Body of pancreas (tissue), 4 donors: ENCODE measurements around the gene NHSL1. TPM values are rescaled to one million over a fixed set of nuclear protein-coding genes. Genes with fewer than 3 reads are reported as not detected.

ENCODE experiments used
- ATAC-seq: fragments of 150-250 bp; one replicate; pipeline ENCODE4 v1.9.1; 2016
- DNase-seq, 4 donors: peaks; one replicate each; pipeline ENCODE4 v3.0.0-alpha.2; 2019
- H3K27ac ChIP-seq, 4 donors: fragments of 200-600 bp; sonication (generic); 1 replicate in 3 of 4; 2 replicates in 1 of 4; pipeline versions ENCODE4 v1.5.1 to v1.6.1; 2016 to 2019; ENCODE audit warnings: mild to moderate bottlenecking in 1 of 4, mixed read lengths in 1 of 4, moderate library complexity in 1 of 4
- H3K27me3 ChIP-seq, 2 donors: fragments of 200-600 bp; sonication (generic); one replicate each; pipeline ENCODE4 v1.6.0; 2016; ENCODE audit warnings: mild to moderate bottlenecking in 1 of 2
- H3K36me3 ChIP-seq, 2 donors: fragments of 200-600 bp; sonication (generic); replicated peaks in 1 of 2; 2 replicates each; pipeline ENCODE4 v1.5.1; 2016; ENCODE audit warnings: low read depth in 2 of 2; ENCODE audit not compliant: insufficient read depth in 1 of 2
- H3K4me1 ChIP-seq: fragments of 200-600 bp; sonication (generic); one replicate; pipeline ENCODE4 v1.6.0; 2016
- H3K4me3 ChIP-seq, 2 donors: fragments of 200-600 bp; sonication (generic); 1 replicate in 1 of 2; 2 replicates in 1 of 2; pipeline ENCODE4 v1.5.1; 2016 to 2019
- H3K9me3 ChIP-seq, 3 donors: fragments of 200-600 bp; sonication (generic); 1 replicate in 2 of 3; 2 replicates in 1 of 3; pipeline ENCODE4 v1.5.1; 2016
- POLR2A ChIP-seq, 3 donors: fragments of 450-650 bp; IDR thresholded peaks; one replicate each; pipeline ENCODE4 v1.6.1; 2016; ENCODE audit warnings: antibody characterized with exemption in 3 of 3, mild to moderate bottlenecking in 2 of 3
- WGBS, 2 donors: methylation state at CpG; one replicate each; pipeline ENCODE4 v1.1.5; 2017; 5-methylcytosine and 5-hydroxymethylcytosine counted together
- intact Hi-C: fragments of 100-400 bp; cut with DNase I; formaldehyde crosslinking; loops from one replicate; pipeline ENCODE4 v1.15.1; 2023
- total RNA-seq, 2 donors: library from RNA; depleted of rRNA; stranded (reverse); fragments of >200 nt; gene quantifications; one replicate each; pipeline ENCODE4 v1.1.0, GENCODE V29; 2016
- TF ChIP-seq, protein P1 (sequence below), 7 experiments: fragments of 450-650 bp in 4 of 7; fragments of 200-600 bp in 3 of 7; sonication (generic) in 3 of 7; IDR thresholded peaks; one replicate each; pipeline ENCODE4 v1.5.1; 2016 to 2019; ENCODE audit warnings: antibody characterized with exemption in 7 of 7

The NHSL1 gene
- total RNA-seq, 2 donors from 2014 or later = 5.2 to 7.3 TPM

DNA sequence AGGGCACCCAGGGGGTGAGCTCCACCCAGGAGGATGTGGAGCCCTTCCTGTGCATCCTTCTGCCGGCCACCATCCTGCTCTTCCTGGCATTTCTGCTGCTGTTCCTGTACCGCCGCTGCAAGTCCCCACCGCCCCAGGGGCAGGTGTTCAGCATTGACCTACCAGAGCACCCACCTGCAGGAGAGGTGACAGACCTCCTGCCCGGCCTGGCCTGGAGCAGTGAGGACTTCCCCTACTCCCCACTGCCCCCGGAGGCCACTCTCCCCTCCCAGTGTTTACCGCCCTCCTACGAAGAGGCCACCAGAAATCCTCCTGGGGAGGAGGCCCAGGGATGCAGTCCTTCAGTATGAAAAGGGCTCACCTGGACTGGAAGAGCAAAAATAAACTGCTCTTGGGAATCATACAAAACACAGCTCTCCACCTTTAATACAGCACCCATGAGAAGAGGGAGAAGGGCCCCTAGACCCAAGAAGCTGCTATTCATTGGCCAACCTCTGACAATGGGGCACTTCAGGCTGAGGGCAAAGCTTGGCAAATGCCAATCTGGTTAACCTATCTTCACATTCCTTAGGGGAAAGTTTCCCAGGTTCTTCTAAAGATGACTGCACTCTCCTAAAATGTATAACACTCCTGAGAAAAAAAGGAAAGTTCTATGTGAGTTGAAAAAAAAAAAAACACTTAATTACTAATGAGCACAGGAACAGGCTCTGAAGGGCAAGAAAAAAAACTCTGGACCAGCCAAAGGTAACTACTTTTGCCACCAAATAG is 116.6 kb downstream of the NHSL1 start:
- ATAC-seq = no peak
- no peak for TF ChIP-seq POLR2A (IDR thresholded peaks at IDR 0.05)
- TF ChIP-seq, protein P1, sequence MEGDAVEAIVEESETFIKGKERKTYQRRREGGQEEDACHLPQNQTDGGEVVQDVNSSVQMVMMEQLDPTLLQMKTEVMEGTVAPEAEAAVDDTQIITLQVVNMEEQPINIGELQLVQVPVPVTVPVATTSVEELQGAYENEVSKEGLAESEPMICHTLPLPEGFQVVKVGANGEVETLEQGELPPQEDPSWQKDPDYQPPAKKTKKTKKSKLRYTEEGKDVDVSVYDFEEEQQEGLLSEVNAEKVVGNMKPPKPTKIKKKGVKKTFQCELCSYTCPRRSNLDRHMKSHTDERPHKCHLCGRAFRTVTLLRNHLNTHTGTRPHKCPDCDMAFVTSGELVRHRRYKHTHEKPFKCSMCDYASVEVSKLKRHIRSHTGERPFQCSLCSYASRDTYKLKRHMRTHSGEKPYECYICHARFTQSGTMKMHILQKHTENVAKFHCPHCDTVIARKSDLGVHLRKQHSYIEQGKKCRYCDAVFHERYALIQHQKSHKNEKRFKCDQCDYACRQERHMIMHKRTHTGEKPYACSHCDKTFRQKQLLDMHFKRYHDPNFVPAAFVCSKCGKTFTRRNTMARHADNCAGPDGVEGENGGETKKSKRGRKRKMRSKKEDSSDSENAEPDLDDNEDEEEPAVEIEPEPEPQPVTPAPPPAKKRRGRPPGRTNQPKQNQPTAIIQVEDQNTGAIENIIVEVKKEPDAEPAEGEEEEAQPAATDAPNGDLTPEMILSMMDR (IDR thresholded peaks at IDR 0.05) = no peak

DNA sequence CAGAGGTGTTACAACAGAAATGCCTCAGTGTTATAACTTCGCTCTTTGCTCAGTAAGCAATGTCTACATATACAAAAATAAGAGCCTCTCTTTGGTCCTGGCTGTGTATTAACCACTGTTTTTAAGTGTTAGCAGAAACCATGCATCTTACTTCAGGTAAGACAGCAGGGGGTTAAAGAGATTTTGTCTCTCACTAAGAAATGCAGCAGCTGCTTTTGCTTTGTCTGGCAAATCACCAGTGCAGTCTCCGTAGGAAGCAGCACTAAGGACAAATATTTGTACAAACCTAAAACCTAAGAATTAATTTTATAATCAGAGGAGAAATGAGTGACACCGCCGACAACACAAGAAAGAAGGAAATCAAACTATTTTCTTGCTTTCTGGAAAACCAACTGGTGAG is 120.8 kb downstream of the NHSL1 start:
- Histone ChIP-seq H3K27me3 (no peaks in the 10 kb centered on the region), H3K27ac (no peak overlapping the region), H3K4me1 (no peaks in the 10 kb centered on the region), H3K36me3 (no peaks in the 10 kb centered on the region), H3K9me3 (no peaks in the 10 kb centered on the region), H3K4me3 (no peak overlapping the region)
- TF ChIP-seq POLR2A (IDR thresholded peaks at IDR 0.05) = no peak
- TF ChIP-seq, protein P1 (IDR thresholded peaks at IDR 0.05) = no peak
- no peak for ATAC-seq
- intact Hi-C loops = no loop called here
- WGBS, 2 donors = 30 to 38% methylated on average over 4 of the region's 4 CpGs
- peak in 1 of 4 donors; percentile 13 for DNase-seq

More for the DNA sequence above, 116.6 kb downstream of the NHSL1 start:
- Histone ChIP-seq H3K4me1 (peaks cover 3% of the 10 kb centered on the region), H3K27me3 (no peaks in the 10 kb centered on the region), H3K9me3 (no peaks in the 10 kb centered on the region), H3K36me3 (no peaks in the 10 kb centered on the region), H3K27ac (no peak overlapping the region), H3K4me3 (no peak overlapping the region)
- WGBS, 2 donors = 87 to 92% methylated on average over 4 to 8 of the region's 8 CpGs
- DNase-seq = no peak
- intact Hi-C loops = no loop called here

DNA sequence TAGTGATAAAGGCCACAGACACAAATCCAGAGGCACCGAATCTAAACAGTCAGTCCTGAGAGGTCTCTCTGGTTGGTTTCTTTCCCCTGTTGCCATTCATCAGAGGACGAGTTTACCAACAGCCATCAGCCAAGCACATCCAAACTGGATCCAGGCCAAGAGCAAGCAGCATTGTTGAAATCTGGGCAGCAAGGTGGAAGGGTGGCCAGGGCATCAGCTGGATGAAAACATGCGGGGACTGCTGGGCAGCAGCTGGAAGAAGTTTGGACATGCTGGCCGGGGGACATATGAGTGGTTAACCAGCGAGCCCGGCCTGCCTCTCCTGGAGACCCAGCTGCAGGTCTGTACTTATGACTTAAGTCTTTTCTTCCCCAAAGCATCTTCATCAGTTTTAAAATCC is 121.5 kb downstream of the NHSL1 start, which contains the start of gene SMIM28:
Gene SMIM28, plus strand, starts transcription at position 62 of the 400 bp plus-strand sequence. Its CDS starts 168 bp downstream, at position 230.
- no peak within 1 kb of the TSS for H3K27ac ChIP-seq
- DNase-seq = peak in 2 of 4 donors; percentile 13 to 17
- H3K36me3 ChIP-seq = no peaks in the 10 kb centered on the region
- no peak within 1 kb of the TSS for H3K4me3 ChIP-seq
- no peaks in the 10 kb centered on the region for H3K27me3 ChIP-seq
- WGBS, 2 donors = 76 to 84% methylated on average over 6 of the region's 6 CpGs
- H3K9me3 ChIP-seq = no peaks in the 10 kb centered on the region
- intact Hi-C loops = no loop called here
- H3K4me1 ChIP-seq = no peaks in the 10 kb centered on the region
- TF ChIP-seq, protein P1 (IDR thresholded peaks at IDR 0.05) = no peak
- TF ChIP-seq POLR2A (IDR thresholded peaks at IDR 0.05) = no peak
- ATAC-seq = no peak

DNA sequence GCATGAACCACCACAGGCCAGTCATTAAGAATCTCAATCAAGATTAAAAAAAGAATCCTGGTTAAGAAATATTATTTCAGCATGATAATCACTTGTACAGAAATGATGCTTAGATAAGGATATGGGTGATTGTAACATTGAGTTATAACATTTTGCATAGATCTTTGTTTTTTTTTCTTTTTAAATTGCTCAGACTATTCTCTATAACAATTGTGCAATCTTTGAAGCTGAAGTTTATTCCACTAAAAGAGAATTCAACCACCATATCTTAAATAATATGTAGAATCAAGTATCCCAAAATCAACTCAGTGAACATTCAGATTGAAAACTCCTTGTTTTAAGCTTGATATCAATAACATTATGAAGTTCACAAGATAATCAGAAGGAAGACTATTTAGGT is 122.3 kb downstream of the NHSL1 start:
- DNase-seq = no peak
- Histone ChIP-seq H3K4me1 (no peaks in the 10 kb centered on the region), H3K27me3 (no peaks in the 10 kb centered on the region), H3K4me3 (no peak overlapping the region), H3K36me3 (no peaks in the 10 kb centered on the region), H3K27ac (no peak overlapping the region), H3K9me3 (no peaks in the 10 kb centered on the region)
- intact Hi-C loops = no loop called here
- TF ChIP-seq, protein P1 (IDR thresholded peaks at IDR 0.05) = no peak
- TF ChIP-seq POLR2A (IDR thresholded peaks at IDR 0.05) = no peak
- no peak for ATAC-seq

DNA sequence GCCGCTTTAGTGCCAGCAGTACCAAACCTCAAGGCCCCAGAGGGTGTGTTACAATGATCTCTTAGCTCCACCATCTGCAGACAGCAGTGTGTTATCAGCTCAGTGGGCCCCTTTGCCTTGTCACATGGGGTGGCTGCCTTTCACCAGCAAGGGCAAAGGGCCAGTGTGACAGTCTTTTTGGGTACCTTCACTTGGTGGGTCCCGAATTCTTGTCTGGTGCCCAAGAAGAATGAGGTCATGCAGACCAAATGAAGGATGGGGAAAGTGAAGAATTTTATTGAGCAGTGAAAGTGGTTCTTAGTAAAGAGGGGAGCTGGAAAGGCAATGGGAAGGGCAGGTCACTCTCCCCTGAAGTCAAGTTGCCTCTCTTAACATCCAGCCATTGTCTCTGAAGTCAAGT is 124.5 kb downstream of the NHSL1 start:
- DNase-seq (no peak), ATAC-seq (no peak)
- H3K4me1 ChIP-seq = peaks cover 10% of the 10 kb centered on the region
- no peaks in the 10 kb centered on the region for H3K27me3 ChIP-seq
- no peaks in the 10 kb centered on the region for H3K36me3 ChIP-seq
- H3K9me3 ChIP-seq = no peaks in the 10 kb centered on the region
- no peak overlapping the region for H3K27ac ChIP-seq
- intact Hi-C loops = no loop called here
- no peak overlapping the region for H3K4me3 ChIP-seq
- no peak for TF ChIP-seq POLR2A (IDR thresholded peaks at IDR 0.05)
- TF ChIP-seq, protein P1 (IDR thresholded peaks at IDR 0.05) = no peak
- 92 to 93% methylated on average over 2 of the region's 2 CpGs for WGBS, 2 donors
